Measurements from ENCODE around the gene CDH13. TPM values are rescaled to one million over a fixed set of nuclear protein-coding genes. Genes with fewer than 3 reads are reported as not detected.

The CDH13 gene
- polyA plus RNA-seq, 1 donor from 2014 or later: 3.2 TPM

- no peaks in the 10 kb centered on the region for H4K20me1 ChIP-seq (ENCODE audit: insufficient read depth)
- peak overlapping the region; percentile 45 for H3K4me3 ChIP-seq (ENCODE audit: low read length)
- H3K9me2 ChIP-seq (ENCODE audit: insufficient read depth, low read length): no peaks in the 10 kb centered on the region
- H3K4me2 ChIP-seq (ENCODE audit: low read length): no peak overlapping the region
- H3F3A ChIP-seq (ENCODE audit: insufficient read depth, low read length, poor library complexity, severe bottlenecking): no peaks in the 10 kb centered on the region
- no peak overlapping the region for H3K27ac ChIP-seq (ENCODE audit: low read length)
- H3K27me3 ChIP-seq (ENCODE audit: insufficient read depth, low read depth, low read length): no peaks in the 10 kb centered on the region
- no peaks in the 10 kb centered on the region for H3K36me3 ChIP-seq (ENCODE audit: insufficient read depth, low read length)
- H2AFZ ChIP-seq (ENCODE audit: low read depth, low read length): no peak overlapping the region
- TF ChIP-seq EP300 (conservative IDR thresholded peaks at IDR 0.05; ENCODE audit: poor library complexity, severe bottlenecking): peak; percentile 82
- TF ChIP-seq TAF1 (IDR thresholded peaks at IDR 0.05; ENCODE audit: low read depth): no peak
- no peak for TF ChIP-seq SMC3 (conservative IDR thresholded peaks at IDR 0.05; ENCODE audit: poor library complexity)
- TF ChIP-seq MXI1 (conservative IDR thresholded peaks at IDR 0.05; ENCODE audit: poor library complexity, severe bottlenecking): no peak
- no peak for TF ChIP-seq REST (IDR thresholded peaks at IDR 0.05; ENCODE audit: borderline replicate concordance)
- no peak for TF ChIP-seq EZH2 (IDR thresholded peaks at IDR 0.05; ENCODE audit: borderline replicate concordance, insufficient read depth, low read length, poor library complexity, severe bottlenecking)
- TF ChIP-seq POLR2AphosphoS5 (IDR thresholded peaks at IDR 0.05): peak; percentile 42
- TF ChIP-seq RAD21 (conservative IDR thresholded peaks at IDR 0.05): no peak
- peak; percentile 17 for TF ChIP-seq CTCF (IDR thresholded peaks at IDR 0.05; ENCODE audit: poor library complexity, severe bottlenecking)
- H3K79me2 ChIP-seq (replicated peaks; ENCODE audit: insufficient read depth, low read length): no peaks in the 10 kb centered on the region
- no peaks in the 10 kb centered on the region for H3K9me3 ChIP-seq (ENCODE audit: low read length)
- no peak overlapping the region for H3K9ac ChIP-seq (ENCODE audit: low read length)
These were observed 923.4 kb downstream of the CDH13 start for GRCh38 chr16:83550183-83550569.

- H3K4me2 ChIP-seq (ENCODE audit: low read length): no peak overlapping the region
- no peaks in the 10 kb centered on the region for H3K79me2 ChIP-seq (replicated peaks; ENCODE audit: insufficient read depth, low read length)
- H3F3A ChIP-seq (ENCODE audit: insufficient read depth, low read length, poor library complexity, severe bottlenecking): no peaks in the 10 kb centered on the region
- H3K4me3 ChIP-seq (ENCODE audit: low read length): no peak overlapping the region
- no peaks in the 10 kb centered on the region for H3K36me3 ChIP-seq (ENCODE audit: insufficient read depth, low read length)
- H4K20me1 ChIP-seq (ENCODE audit: insufficient read depth): no peaks in the 10 kb centered on the region
- H3K9ac ChIP-seq (ENCODE audit: low read length): no peak overlapping the region
- no peaks in the 10 kb centered on the region for H3K27me3 ChIP-seq (ENCODE audit: insufficient read depth, low read depth, low read length)
- H3K9me3 ChIP-seq (ENCODE audit: low read length): no peaks in the 10 kb centered on the region
- H3K9me2 ChIP-seq (ENCODE audit: insufficient read depth, low read length): no peaks in the 10 kb centered on the region
- no peak overlapping the region for H2AFZ ChIP-seq (ENCODE audit: low read depth, low read length)
- no peak overlapping the region for H3K27ac ChIP-seq (ENCODE audit: low read length)
- TF ChIP-seq EP300 (conservative IDR thresholded peaks at IDR 0.05; ENCODE audit: poor library complexity, severe bottlenecking): no peak
- TF ChIP-seq SMC3 (conservative IDR thresholded peaks at IDR 0.05; ENCODE audit: poor library complexity): no peak
- no peak for TF ChIP-seq POLR2AphosphoS5 (IDR thresholded peaks at IDR 0.05)
- no peak for TF ChIP-seq RAD21 (conservative IDR thresholded peaks at IDR 0.05)
- no peak for TF ChIP-seq TAF1 (IDR thresholded peaks at IDR 0.05; ENCODE audit: low read depth)
- TF ChIP-seq REST (IDR thresholded peaks at IDR 0.05; ENCODE audit: borderline replicate concordance): no peak
- no peak for TF ChIP-seq MXI1 (conservative IDR thresholded peaks at IDR 0.05; ENCODE audit: poor library complexity, severe bottlenecking)
- TF ChIP-seq CTCF (IDR thresholded peaks at IDR 0.05; ENCODE audit: poor library complexity, severe bottlenecking): no peak
- no peak for TF ChIP-seq EZH2 (IDR thresholded peaks at IDR 0.05; ENCODE audit: borderline replicate concordance, insufficient read depth, low read length, poor library complexity, severe bottlenecking)
These were observed 925.5 kb downstream of the CDH13 start for GRCh38 chr16:83552228-83552627.

All from neural cell (in vitro differentiated cells).